Right renal pelvis (tissue), 4 donors: ENCODE measurements around the gene PRKN. TPM values are rescaled to one million over a fixed set of nuclear protein-coding genes. Genes with fewer than 3 reads are reported as not detected.
"Not testable (repeated sequence)": the region's sequence is repeated elsewhere in the genome, so short reads cannot be mapped to it uniquely, and the experiment has no call there.

ENCODE experiments used
- DNase-seq, 4 donors: peaks; one replicate each; pipeline ENCODE4 v3.0.0-alpha.2; 2013; ENCODE audit warnings: low read depth in 4 of 4, low spot score in 3 of 4, missing footprints in 1 of 4
- polyA plus RNA-seq, 4 donors: library from polyadenylated mRNA; unstranded; fragments of 120-200 nt; gene quantifications; one replicate each; pipeline ENCODE4 v1.2.1, GENCODE V29; 2013; ENCODE audit not compliant: insufficient read length in 4 of 4

PRKN gene
- polyA plus RNA-seq, 4 donors = 8.7 to 12.4 (median 10.8) TPM

DNA sequence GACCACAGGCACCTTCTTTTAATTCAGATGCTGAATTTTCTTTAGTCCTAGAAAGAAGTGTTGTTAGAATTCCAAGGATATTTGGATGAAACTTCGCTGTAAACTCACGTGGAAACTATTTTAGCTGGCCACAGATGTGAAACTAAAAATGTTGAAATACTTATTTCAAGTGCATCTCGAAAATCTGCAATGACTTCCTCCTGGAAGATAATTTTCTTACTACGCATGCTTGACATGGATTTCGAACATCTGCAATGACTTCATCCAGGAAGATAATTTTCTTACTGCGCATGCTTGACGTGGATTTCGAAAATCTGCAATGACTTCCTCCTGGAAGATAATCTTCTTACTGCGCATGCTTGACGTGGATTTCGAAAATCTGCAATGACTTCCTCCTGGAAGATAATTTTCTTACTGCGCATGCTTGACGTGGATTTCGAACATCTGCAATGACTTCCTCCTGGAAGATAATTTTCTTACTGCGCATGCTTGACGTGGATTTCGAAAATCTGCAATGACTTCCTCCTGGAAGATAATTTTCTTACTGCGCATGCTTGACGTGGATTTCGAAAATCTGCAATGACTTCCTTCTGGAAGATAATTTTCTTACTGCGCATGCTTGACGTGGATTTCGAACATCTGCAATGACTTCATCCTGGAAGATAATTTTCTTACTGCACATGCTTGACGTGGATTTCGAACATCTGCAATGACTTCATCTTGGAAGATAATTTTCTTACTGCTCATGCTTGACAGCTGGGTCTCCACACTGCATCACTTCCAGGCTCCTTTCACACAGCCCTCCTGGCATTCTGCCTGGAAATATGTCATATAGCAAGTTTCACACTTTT lies 336.4 kb downstream of the PRKN start:
- DNase-seq = not testable (repeated sequence)

DNA sequence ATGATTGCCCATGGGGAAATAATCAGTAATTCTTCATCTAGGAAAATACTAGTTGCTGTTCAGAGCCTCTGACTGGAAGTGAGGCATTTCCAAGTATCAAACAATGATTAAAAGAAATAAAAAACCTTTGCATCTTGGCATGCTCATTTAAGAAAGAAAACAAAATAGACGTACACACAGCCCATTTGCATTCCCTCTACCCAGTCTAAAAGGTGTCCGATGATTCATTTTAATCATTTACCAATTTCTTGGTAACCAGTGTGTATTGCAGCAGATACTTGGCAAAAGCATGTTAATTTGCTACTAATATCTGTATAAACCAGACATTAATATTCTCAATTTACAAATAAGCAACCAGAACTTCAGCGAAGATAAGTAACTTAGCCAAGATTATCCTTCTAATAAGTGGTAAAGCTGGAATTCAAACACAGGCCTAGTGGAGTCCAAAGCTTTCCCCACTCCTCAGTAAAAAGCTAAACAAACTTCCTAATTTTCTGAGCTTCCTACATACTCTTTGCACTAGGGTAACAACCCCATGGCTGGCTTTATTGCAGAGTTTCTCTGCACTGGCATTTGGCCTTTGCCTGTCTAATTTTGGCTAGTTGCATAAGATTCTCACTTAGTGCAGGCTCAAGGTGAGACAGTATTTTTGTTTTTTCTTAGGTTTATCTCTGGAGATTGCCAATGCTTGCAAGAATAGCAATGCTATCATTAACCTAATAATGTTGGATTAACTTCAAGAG lies 338.1 kb downstream of the PRKN start:
- no peak for DNase-seq

DNA sequence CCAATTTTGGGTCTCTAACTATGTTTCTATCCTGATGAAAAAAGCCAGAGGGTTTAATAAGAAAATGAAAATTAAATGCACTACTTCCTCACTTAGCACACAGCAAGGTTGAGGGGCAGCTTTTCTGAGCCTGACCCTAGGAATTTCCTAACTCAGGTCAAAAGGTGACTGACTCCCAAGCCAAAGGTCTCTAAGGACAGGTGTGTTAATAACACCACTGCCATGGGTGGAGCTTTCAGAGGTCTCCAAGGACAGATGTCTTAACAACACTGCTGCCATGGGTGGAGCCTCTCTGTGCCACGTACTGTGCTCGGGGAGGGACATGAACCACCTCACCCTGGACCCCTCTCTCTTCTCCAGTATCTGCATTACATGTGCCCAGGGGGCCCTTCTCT lies 339.2 kb downstream of the PRKN start:
- no peak for DNase-seq

DNA sequence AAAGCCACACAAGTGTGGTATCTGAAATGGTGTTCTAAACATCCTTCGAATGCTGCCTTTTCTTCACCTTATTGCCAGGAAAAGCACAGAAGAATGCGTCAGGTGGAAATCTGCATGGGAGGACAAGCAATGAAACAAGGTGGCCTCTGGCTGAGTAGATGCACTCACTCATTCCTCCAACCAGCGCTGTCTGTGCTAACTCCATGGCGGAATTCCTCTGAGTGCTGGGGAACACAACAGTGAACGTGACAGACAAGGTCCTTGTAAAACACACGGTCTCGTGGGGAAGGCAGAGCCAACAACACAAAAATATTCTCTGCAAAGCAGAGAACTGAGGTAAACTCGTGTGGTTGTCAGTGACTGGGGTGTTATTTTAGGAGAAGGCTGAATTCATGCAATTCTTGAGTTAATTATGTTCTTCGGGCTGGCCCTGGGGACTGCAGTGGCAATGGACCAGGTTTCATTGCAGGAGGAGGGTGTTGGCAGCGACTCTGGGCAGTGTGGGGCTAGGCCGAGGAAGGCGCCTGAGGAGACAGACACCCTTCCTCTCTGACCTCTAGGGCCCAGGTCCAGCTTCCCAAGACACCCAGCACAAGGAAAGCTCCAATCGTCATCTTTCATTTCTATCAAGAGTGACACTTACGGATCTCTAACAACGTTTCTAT lies 339.7 kb downstream of the PRKN start:
- DNase-seq = no peak

DNA sequence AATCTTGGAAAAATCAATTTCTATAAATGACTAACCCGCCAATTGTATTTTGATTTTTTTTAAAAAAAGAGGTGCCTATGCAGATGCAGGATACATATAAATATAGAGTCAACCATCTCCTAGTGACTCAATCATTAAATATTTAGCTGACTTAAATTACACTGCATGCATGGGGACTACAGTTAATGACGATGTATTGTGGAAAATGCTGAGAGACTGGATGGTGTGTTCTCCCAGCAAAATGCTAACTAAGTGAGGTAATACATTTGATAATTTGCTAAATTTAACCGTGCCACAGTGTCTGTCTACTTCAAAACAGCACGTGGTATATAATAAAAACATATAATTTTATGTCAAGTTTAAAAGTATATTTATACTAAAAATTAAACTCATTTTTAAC lies 341.6 kb downstream of the PRKN start:
- DNase-seq = no peak

DNA sequence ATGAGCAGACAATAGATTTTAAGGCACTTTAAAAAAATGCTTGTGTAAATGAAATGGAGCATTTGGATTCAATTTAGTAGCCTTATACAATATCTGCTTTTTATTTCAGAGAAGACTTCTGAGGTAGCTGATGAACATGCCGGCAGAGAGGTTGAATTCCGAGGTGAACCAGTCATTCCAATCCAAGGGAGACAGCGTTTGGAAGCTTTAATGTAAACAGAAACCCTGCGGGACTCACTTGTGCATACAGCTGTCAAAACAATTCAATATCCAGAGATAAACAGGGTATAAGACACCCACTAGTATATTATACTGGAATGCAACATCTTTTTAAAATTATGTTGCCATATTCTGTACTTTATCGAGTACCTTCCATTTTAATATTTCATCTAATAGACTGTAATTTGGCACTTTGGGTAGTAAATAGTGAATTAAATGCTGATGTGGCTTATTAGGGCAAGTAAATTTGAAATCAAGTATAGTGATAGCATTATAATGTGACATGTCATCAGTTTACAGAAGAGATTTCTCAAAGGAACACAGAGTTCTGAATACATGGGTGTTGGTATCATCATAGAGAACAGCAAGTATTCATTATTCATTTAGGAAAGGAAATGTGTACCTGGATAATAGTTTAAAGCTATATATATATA lies 347.7 kb downstream of the PRKN start:
- DNase-seq = no peak

DNA sequence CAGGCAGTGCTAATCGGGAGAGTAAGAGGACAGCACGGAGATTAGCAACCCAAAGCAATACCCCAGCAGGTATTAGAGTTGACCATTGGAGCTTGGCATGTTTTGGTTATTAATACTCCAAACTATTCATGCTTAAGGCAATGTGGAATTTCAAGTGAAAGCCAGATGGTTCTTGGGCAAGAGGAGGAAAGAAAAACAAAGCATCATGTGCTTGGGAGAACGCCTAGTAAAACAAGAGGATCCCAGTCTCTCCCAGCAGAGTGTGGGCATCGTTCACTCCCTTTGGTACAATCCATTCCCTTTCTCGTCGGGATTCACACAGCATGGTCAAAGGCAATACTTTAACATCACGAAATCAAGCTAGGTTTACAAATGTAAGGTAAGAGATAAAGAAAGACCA lies 349.8 kb downstream of the PRKN start:
- DNase-seq = no peak

DNA sequence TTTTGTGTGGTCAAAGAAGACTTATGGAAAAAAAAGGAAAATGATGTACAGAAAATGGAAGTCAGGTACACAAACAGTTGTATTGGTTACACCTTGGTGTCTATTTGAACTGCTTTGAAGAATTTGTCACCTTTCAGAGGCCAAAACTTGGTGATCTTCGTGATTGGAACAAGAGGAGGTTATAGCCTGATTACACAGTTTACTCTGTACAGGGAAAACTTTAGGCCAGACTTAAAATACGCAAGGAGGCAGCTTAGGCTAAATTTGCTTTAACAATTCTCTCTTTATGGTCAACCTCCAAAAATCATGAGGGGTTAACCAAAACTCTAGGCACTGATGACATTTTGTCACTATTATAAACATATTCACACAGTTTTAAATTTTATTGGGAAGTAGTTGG lies 353.7 kb downstream of the PRKN start:
- no peak for DNase-seq

DNA sequence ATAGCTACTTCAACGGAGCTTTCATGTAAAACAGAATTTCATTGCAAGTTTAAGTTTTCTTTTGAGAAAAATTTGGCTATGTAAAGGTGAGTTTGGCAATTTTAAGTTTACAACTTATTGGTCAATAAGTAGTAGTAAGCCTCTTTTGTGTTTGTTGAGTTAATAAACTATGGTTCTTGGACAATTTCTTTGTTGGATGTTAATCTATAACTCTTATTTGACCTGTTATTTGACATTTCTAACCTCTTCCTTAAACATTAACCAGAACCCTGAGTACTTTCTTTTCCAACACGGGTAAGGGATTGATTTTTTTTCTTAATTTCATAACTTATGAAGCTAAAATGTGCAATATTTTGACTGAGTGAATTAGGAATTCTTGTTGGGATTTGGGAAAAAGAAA lies 354.4 kb downstream of the PRKN start:
- no peak for DNase-seq

DNA sequence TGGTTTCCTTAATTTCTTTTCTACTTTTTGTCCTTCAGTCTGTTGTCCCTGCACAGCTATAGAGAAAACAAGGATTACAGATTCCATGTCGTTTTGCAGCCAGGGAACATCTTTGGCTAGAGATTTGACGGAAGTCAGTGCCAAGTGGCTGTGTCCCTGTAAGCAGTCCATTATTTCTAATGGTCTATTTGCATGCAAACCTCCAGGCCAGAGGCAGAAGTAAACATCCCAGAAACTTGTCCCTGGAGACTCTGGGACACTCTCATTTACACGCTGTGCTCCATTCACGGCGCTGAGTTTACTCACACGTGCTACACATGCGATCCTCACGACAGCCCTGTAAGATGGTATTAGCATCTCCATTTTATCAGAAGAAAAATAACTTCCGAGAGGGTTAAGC lies 355.5 kb downstream of the PRKN start:
- no peak for DNase-seq

DNA sequence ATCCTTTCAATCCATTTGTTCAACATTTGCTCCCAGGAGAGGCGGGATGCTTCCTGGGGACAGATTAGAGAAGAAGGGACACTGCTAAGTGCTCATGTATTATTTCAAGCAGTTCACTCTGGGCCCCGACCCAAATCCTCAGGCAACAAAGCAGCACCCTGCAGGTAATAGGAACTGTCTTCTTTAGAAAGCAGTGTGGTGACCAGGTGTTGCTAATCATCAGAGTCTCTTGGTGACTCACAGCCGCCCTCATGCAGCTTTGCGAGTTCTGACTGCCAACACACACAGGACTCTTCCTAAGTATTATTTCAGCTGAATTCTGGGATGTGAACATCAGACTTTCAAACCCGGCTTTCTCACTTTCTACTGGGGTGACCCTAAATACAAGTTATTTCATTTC lies 356.4 kb downstream of the PRKN start:
- no peak for DNase-seq

DNA sequence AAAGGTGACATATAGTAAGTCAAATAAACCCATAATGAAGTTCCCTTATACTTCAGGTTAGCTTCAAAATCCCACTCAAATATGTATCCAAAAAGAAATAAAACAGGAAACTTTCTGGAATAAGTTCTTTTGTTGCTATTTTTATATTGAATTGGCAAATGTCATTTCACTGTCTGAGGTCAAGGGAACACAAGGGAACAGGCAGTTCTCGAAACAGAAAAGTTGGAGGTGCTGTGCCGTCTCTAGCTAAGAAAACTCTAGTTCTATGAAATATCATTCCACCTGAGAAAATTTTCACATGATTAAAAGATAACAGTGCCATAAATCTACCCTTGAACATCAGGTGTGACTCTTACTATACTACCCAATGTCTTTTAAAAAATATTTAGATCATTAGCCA lies 358.5 kb downstream of the PRKN start:
- no peak for DNase-seq

DNA sequence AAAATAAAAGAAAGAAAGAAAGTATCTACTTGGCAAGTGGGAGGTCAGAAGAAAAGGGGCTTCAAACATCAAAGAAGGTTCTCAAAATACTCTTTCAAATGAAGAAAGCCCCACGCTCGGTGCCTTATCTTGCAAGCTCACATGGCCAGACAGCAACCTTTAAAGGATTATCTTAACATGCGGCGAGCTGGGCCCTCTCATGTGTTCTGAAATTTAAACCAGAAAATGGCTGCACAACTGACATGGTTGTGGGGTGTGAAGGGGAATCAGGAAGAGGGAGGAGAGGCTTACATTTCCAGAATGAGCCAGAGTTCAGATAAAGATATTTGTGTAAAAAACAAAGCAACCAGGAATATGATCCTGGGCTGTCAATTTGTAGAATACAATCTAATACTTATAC lies 363.1 kb downstream of the PRKN start:
- no peak for DNase-seq

DNA sequence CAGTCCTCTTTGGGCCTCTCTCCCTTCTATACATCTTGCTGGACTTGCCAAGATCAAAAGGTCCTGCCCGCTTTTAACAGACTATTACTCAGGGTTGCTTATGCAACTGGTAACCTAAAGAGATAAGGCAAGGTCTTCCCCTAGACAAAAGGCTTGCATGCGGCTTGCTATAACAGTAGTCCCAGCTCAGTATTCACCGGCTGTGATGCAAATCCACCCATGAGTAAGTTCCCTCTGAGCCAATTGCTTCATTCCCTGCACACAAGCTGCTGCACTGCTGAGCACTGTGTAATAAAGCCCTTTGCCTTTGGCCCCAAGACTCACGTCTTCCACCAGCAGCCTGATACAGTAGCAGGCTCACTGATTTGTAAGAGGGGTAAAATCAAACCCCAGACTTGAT lies 363.8 kb downstream of the PRKN start:
- no peak for DNase-seq

DNA sequence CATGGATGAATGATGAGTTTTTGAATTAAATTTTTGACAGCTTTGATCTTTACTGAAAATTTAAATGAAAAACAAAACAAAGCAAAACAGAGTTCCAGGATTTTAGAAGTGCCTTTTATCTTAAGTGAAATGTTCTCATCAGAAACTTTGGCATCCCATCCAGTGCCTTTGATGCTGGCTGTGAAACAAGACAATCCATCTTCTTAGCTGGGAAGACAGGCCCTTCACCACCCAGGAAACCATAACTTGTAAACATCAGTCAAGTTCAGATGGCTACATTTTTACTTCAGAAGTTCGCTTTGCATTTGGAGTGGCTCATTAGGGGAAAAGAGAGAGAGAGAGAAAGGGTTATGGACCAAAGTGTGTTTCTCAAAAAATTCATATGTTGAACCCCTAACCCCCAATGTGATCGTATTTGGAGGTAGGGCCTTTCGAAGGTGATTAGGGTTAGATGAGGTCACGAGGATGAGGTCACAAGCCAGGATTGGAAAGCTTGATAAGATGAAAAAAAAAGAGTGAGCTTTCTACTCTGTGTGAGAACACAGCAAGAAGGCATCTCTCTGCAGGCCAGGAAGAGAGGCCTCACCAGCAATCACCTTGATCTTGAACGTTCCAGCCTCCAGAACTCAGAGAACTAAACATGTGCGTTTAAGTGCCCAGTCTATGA lies 366.5 kb downstream of the PRKN start:
- no peak for DNase-seq

DNA sequence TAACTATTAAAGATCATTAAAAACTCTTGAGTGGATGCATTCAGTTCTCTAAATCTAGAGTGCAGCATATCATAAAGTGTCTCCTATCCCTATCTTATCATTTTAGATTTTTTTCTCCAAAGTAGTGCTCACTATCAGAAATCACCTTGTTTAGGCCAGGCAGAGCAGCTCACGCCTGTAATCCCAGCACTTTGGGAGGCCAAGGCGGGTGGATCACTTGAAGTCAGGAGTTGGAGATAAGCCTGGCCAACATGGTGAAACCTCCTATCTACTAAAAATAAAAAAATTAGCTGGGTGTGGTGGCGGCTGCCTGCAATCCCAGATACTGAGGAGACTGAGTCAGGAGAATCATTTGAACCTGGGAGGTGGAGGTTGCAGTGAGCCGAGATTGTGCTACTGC lies 368.9 kb downstream of the PRKN start:
- DNase-seq = no peak

DNA sequence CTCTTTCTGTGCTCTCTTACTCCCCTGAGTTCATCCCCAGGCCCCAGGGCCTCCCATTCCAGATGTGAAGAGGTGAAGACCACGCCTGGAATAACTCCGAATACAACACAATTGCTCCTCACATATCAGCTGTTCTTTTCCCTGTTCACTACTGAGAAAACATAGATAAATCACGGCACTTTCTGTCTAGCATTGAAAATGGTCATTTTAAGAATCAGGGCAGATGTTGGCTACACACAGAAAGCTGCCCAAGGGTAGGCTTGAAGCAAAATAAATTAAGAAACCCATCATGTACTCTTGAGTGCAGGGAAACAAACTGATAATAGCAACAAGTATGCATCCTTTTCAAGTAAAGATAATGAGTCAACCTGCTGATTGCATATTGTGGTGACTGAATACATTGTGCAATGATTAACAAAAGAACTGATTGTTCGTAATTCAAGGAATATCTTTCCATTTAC lies 382.5 kb downstream of the PRKN start:
- no peak for DNase-seq

DNA sequence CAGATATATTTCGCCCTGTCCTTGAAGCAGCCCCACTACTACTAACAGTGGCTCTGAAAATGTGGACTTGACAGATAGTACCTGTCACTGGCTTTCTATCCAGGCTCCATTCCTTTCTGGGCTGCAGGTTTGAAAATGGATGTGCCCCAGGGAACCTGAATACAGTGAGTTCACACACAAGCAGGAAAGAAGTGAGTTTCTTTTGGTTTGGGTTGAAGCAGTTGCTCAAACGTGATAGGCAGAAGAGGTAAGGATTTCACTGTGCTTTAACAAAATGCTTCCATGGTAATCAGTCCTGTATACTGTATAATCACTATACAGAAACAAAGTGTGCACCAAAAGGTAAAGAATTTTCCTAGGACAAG lies 382.9 kb downstream of the PRKN start:
- DNase-seq = no peak

DNA sequence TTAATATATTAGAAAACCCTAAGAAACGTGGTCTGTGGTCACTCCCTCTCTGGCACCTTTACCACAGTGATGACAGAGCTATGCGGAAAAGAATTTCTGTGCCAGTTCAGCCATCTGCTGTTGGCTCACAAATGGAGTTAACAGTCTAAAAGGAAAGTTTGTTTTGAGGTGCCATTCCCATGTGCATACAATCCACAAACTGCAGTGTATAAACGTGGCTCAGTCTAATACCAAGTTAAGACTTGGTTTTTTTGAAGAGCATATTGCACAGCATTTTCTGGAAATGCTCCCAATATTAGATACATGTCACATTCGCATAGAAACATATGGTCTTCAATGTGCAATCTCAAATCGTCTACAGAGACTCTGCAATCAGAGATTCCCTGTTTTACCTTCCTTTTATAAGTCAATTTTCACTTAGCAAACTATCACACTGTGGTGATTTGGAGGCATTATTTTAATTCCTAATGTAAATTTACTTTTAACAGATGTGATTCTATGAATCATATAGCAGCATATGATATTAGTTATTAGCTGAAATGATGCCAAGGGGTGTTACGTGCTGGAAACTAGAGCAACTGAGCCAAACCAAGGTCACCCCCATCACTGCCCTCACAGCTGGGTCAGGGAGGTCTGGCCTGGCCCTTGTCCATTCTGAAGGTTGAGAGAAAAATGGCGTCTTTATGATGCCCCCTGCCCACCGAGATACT lies 383.5 kb downstream of the PRKN start:
- DNase-seq = no peak
